Transverse colon (tissue), 4 donors: ENCODE measurements around the gene ACSF3.

Source experiments
- CTCF ChIP-seq, 5 experiments: fragments of 200-600 bp in 3 of 5; fragments of 450-650 bp in 2 of 5; sonication (generic) in 3 of 5; IDR thresholded peaks; 1 replicate in 2 of 5; 2 replicates in 3 of 5; pipeline ENCODE4 v1.5.1; 2016 to 2017; ENCODE audit warnings: antibody characterized with exemption in 5 of 5, inconsistent platforms in 3 of 5, mild to moderate bottlenecking in 2 of 5, moderate library complexity in 1 of 5
- EP300 ChIP-seq: sonication (generic); formaldehyde crosslinking; IDR thresholded peaks from one replicate; pipeline ENCODE4 v1.6.1; 2017; ENCODE audit warnings: antibody characterized with exemption, low read depth
- POLR2A ChIP-seq: fragments of 450-650 bp; IDR thresholded peaks from one replicate; pipeline ENCODE4 v1.6.1; 2016; ENCODE audit warnings: antibody characterized with exemption, mild to moderate bottlenecking, moderate library complexity
- POLR2AphosphoS5 ChIP-seq, 3 donors: sonication (generic); formaldehyde crosslinking; IDR thresholded peaks; one replicate each; pipeline ENCODE4 v1.6.1; 2016; ENCODE audit warnings: antibody characterized with exemption in 3 of 3

DNA sequence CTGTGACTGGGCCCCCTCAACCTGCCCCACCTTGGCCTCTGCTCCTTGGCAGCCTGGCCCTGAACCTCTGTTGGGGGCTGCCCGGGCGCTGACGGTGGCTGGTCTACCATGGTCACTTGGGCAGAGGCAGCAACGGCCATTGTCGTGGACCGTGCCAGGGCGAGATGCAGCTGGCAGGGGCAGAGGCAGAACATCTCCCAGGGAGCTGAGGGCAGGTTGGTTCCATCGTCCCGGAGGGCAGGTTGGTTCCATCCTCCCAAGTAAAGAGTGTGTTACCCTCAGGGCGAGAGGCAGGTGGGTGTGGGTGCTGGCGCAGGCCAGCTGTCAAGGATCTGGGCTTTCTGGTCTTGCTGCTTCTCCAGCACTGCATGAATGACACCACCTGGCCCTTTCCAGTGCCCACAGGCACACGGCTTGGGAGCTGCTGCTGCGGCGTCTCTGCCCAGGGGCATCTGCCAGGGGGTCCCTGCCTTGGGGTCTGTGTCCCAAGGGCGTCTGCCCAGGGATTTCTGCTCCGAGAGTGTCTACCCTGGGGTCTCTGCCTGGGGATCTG lies 12.0 kb downstream of the ACSF3 start:
- no peak for TF ChIP-seq CTCF (IDR thresholded peaks at IDR 0.05)
- TF ChIP-seq POLR2AphosphoS5 (IDR thresholded peaks at IDR 0.05), result no peak
- no peak for TF ChIP-seq POLR2A
- TF ChIP-seq EP300, result no peak
